ENCODE data around the gene CZIB. TPM values are rescaled to one million over a fixed set of nuclear protein-coding genes. Genes with fewer than 3 reads are reported as not detected.

Gene CZIB
- total RNA-seq, 4 donors from 2014 or later: 38.3 to 51.4 (median 44.9) TPM

- H3K36me3 ChIP-seq: peaks cover 0 to 48% of the 10 kb centered on the region in 2 donors
- in situ Hi-C loops (cut with MboI; ENCODE audit: low sequenced_read_pairs in 4 of 4) (no loop called here), intact Hi-C loops (cut with DNase I; ENCODE audit: low total_unique reads) (no loop called here)
- H3K27me3 ChIP-seq: no peaks in the 10 kb centered on the region
- H3K9me3 ChIP-seq: no peaks in the 10 kb centered on the region
- H3K27ac ChIP-seq: no peak overlapping the region
- peaks cover 8 to 9% of the 10 kb centered on the region in 2 donors for H3K4me1 ChIP-seq
- ATAC-seq (no peak), DNase-seq (no peak)
- H3K4me3 ChIP-seq: no peak overlapping the region
- TF ChIP-seq CTCF (IDR thresholded peaks at IDR 0.05 in 4 of 5, conservative IDR thresholded peaks at IDR 0.05 in 1 of 5) (no peak), POLR2A (IDR thresholded peaks at IDR 0.05) (no peak)
Observed at GRCh38 chr1:53203466-53203865, 17.0 kb downstream of the CZIB start.

- no peaks in the 10 kb centered on the region for H3K9me3 ChIP-seq
- peaks cover 0 to 13% of the 10 kb centered on the region in 2 donors for H3K36me3 ChIP-seq
- H3K4me1 ChIP-seq: peaks cover 27 to 30% of the 10 kb centered on the region in 2 donors
- DNase-seq: peak in 1 of 2 donors; percentile 23
- H3K27ac ChIP-seq: peak overlapping the region; percentile 88 to 98 (median 96)
- in situ Hi-C loops (cut with MboI; ENCODE audit: low sequenced_read_pairs in 4 of 4): loop anchor here in 3 of 4 donors (25.0 kb wide), 2 partner anchors 286 to 486 kb away; partner anchors contain the start of gene ECHDC2 (in 2 of the 3)
- TF ChIP-seq POLR2A (IDR thresholded peaks at IDR 0.05): peak in 1 of 2 donors; percentile 14
- TF ChIP-seq CTCF (IDR thresholded peaks at IDR 0.05 in 4 of 5, conservative IDR thresholded peaks at IDR 0.05 in 1 of 5): no peak
- H3K4me3 ChIP-seq: peak overlapping the region in 3 of 4 donors; percentile 83 to 94 (median 83)
- ATAC-seq: peak; percentile 45 to 53
- H3K27me3 ChIP-seq: no peaks in the 10 kb centered on the region
- intact Hi-C loops (cut with DNase I; ENCODE audit: low total_unique reads): loop anchor here (5.0 kb wide), 1 partner anchor 749 kb away; the partner anchor contains the start of genes IFT25 and LRRC42
Observed at GRCh38 chr1:53198241-53198651, 22.2 kb downstream of the CZIB start.

- Histone ChIP-seq H3K36me3 (peaks cover 0 to 6% of the 10 kb centered on the region in 2 donors), H3K27ac (peak overlapping the region; percentile 88 to 98 (median 96)), H3K4me1 (peaks cover 27 to 30% of the 10 kb centered on the region in 2 donors), H3K9me3 (no peaks in the 10 kb centered on the region), H3K4me3 (peak overlapping the region; percentile 83 to 94 (median 88)), H3K27me3 (no peaks in the 10 kb centered on the region)
- ATAC-seq (peak; percentile 23 to 36), DNase-seq (no peak)
- TF ChIP-seq POLR2A (IDR thresholded peaks at IDR 0.05) (no peak), CTCF (IDR thresholded peaks at IDR 0.05 in 4 of 5, conservative IDR thresholded peaks at IDR 0.05 in 1 of 5) (no peak)
- in situ Hi-C loops (cut with MboI; ENCODE audit: low sequenced_read_pairs in 4 of 4) (loop anchor here in 3 of 4 donors (25.0 kb wide), 2 partner anchors 285 to 485 kb away; partner anchors contain the start of gene ECHDC2 (in 2 of the 3)), intact Hi-C loops (cut with DNase I; ENCODE audit: low total_unique reads) (loop anchor here (2.0 to 5.0 kb wide), 2 partner anchors 41 to 750 kb away; partner anchors contain the start of genes IFT25, LRRC42 and MAGOH)
Observed at GRCh38 chr1:53197291-53198200, 22.9 kb downstream of the CZIB start.

GRCh38 chr1:53196485-53197290 is 23.7 kb downstream of the CZIB start, which contains the start of gene CPT2:
Gene CPT2, plus strand, starts transcription at chr1:53196824. Its CDS starts 120 bp downstream, at chr1:53196944.
- Histone ChIP-seq H3K9me3 (no peaks in the 10 kb centered on the region), H3K4me3 (peak within 1 kb of the TSS; percentile 83 to 94 (median 88)), H3K27ac (peak within 1 kb of the TSS; percentile 88 to 98 (median 96)), H3K27me3 (no peaks in the 10 kb centered on the region), H3K36me3 (no peaks in the 10 kb centered on the region), H3K4me1 (peaks cover 27 to 30% of the 10 kb centered on the region in 2 donors)
- ATAC-seq: peak; percentile 90 to 94
- peak; percentile 91 to 98 for TF ChIP-seq POLR2A (IDR thresholded peaks at IDR 0.05)
- TF ChIP-seq CTCF (IDR thresholded peaks at IDR 0.05 in 4 of 5, conservative IDR thresholded peaks at IDR 0.05 in 1 of 5): peak in 2 of 5 experiments; percentile 21 to 35
- in situ Hi-C loops (cut with MboI; ENCODE audit: low sequenced_read_pairs in 4 of 4): loop anchor here in 3 of 4 donors (25.0 kb wide), 2 partner anchors 284 to 484 kb away; partner anchors contain the start of gene ECHDC2 (in 2 of the 3)
- intact Hi-C loops (cut with DNase I; ENCODE audit: low total_unique reads): loop anchor here (1.0 to 5.0 kb wide), 3 partner anchors 24 to 751 kb away; partner anchors contain the start of genes CZIB, IFT25, LRRC42 and MAGOH
- DNase-seq: peak; percentile 83 to 90
